ENCODE measurements around the gene IER5.
"Not testable (repeated sequence)": the region's sequence is repeated elsewhere in the genome, so short reads cannot be mapped to it uniquely, and the experiment has no call there.

IER5 gene

DNA sequence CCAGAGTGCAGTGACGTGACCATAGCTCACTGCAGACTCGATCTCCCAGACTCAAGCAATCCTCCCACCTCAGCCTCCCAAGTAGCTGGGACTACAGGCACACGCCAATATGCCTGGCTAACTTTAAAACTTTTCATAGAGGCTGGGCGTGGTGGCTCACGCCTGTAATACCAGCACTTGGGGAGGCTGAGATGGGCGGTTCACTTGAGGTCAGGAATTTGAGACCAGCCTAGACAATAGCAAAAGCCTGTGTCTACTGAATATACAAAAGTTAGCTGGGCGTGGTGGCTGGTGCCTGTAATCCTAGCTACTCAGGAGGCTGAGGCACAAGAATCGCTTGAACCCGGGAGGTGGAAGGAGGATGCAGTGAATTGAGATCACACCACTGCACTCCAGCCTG, 27.5 kb downstream of the IER5 start:
- DNase-seq: not testable (repeated sequence)

DNA sequence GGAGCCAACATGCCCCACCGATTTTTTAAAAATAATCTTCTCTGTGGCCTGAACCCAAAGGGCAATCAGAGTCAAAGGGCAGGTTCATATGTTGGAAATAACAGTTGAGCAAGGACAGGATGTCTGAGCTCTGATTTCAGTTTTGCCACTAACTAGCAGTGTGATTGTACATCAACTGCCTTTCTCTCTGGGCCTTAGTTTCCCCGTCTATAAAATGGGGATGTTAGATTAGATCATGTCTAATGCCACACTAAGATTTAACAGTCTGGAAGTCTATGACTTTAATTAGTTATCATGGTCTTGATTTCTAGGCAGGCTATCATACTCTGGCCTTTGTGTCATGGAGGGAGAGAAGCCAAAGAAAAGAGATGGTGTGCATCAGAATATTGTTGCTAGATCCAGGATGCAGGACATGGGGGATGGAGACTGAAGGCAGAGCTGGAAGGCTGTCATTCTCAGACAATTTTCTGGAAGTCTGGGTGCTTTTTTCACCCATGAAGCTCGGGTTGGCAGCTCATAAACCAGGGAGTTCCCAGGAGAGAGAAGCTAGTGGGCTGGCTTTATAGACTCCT, 28.4 kb downstream of the IER5 start:
- no peak for DNase-seq

DNA sequence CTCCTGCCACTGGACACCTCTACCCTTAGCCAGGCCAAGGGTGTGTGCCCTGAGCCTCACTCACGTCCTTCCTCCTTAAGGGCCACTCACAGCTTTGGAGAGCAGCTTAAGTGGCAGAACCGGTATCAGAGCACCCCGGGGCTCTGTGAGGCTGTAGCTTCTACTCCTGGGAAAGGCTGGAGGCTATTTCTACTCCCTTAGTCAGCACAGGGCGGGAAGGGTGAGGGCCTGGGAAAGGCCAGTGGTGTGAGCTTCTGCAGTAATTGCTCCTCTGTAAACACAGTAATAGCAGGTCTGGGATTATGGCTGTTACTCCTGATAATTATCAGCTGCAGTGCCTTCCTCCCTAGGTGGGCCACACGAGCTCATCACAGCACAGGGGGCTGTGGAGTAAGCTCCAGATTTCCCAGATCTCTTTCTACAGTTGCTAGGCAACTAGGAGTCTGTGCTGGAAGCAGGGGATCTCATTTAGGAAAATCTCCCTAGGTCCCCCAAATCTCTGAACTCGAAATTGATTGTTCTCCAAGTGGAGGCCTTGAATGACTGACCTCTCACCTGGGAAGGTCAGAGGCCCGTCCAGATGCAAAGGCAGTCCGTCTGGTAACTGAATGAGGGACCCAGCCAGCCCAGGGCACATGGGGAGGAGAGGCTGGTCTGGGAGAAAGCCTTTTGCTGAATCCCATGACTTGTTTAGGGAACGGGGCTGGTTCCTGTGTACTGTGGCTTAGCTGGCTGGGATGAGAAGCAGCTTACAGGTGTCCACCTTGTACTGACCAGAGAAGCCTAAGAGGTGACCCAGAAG, 29.3 kb downstream of the IER5 start:
- DNase-seq: no peak

DNA sequence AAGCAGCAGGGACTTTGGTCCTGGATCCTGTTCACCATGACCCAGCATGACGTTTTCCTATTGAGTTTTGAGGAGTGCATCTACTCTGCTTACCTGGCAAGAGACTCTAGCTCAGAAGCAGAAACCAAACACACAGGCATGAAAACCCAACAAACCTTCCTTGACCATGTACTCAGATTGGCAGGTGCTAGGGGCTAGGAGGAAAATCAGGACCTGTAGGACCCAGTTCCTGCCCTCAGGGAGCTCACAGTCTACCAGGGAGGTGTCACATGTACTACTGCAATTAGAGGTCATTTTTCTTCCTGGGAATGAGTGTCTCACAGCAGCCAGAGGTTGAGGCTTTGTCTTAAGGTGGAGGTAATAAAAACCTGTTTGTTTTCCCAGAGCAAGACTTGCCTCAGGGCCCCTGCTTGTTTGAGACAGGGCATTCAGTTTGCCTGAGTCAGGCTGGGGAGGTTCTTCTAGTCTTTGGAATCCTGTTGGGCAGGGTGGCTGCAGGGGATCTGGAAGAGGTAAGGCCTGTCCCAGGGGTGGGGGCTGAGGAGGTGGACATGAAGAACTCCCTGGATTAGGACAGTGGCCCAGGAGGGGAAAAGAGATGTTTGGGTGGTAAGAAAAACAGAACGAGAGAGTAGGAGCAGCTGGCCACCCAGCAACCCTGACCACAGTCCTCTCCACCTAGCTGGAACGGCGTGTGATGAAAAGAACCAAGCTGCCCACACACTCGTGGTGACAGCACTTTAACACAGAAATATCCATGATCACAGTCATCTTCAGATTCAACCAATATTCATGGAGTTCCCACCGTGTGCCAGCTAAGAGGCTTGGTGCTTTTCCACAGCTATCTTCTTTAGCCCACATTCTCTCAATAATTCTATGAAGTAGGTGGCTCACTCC, 30.8 kb downstream of the IER5 start:
- no peak for DNase-seq

DNA sequence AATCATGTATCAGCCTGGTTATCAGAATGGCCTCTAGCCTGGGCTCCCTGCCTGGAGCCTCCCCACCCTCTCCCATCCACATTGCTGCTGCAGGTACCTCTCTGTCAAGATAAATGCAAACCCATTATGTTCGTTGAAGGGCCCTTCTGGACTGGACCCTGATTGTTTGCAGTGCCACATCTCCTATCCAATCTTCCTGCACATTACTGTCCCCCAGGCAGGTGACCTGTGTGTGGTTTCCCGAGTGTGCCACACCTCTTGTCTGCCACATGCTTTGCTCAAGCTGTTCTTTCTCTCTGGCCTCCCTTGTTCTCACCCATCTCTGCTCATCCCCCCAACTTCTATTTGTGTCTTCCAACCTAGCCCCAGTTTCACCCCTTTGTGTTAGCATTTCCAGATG, 32.4 kb downstream of the IER5 start:
- DNase-seq: no peak

DNA sequence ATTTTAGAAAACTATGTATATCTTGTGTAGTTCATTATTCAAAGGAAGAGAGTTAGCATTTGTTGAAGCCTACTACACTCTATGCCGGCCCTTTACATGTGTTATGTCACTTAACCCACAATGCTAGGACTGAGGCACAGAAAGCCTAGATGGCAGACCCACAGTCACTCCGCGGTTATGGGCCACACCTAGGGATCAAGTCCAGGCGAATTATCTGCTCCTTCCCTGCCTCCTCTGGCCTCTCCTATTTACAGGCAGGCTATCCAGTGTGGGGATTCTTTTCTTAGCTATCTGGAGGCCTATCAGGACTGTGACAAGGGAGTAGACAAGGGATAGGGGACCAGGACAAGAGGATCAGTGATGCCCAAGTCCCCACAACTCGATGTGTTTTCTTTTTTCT, 33.0 kb downstream of the IER5 start:
- DNase-seq: no peak

DNA sequence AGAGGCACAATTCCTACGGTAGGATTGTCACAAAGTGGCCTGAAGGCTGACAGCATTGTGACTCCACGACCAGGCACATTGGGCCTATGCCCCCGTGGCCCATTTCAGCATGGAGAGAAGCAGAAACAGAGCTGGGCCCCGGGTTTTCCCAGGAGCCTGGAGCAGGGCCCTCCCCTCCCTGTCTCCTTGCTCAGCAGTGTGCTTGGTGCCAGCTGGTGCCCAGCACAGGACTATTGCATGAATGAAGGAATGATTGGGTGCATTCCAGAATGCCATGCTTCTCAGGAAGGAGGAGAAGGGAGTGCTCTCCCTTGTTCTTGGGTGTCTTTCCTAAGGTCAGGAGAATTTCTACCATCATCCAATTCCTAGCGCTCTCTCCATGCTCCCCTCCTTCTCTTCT, 33.7 kb downstream of the IER5 start:
- no peak for DNase-seq

DNA sequence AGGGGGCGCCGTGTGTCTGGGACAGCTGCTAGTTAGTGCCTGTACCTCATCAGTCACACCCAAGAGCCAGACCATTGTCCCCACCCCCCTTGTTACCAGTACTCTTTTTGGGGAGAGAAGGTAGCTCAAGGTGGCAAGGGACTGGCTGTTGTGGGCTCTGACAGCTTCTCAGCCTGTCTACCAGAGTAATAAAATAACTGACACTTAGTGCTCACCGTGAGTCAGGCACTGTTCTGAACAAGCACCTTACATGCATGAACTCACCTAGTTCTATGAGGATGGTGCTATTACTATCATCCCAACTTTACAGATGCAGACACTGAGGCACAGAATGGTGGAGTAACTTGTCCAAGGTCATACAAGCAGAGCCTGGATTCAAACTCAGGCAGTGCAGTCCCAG, 34.7 kb downstream of the IER5 start:
- no peak for DNase-seq

DNA sequence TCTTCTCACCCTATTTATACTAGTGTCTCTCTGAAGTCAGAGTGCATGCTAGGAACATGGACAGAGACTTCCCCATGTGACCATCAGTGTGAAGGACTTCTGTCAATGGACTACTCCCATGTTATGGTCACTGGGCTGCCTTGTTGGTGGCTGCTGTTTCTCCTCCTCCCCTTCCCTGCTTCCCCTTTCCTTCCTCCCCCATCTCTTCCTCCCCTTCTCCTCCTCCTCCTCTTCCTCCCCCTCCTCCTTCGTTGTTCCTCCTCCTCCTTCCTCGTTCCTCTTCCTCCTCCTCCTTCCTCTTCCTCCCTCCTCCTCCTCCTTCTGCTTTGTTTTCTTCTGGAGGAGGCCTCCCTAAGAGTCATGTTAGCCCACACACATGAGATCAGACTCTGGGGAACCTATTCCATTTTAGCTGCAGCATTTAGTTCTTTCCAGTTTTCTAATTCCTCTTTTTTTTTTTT, 35.8 kb downstream of the IER5 start:
- no peak for DNase-seq

DNA sequence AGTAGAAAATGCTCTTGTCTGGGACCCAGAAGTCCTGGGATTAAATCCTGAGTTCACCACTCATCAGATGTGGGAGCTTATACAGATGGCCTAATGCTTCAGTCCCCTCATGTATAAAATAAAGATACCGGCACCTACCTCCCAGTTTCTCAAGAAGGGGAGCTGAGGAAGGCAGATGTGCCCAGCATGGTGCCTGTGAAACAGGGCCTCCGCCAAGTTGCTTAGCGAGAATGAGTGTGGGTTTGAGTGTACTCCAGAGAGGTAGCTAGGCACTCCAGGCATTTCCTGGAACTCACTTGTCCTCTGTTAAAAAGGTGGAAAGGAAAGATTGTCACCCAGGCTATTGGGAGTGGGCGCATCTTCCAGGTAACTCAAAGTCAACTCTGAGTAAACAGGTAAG, 37.8 kb downstream of the IER5 start:
- DNase-seq: no peak

DNA sequence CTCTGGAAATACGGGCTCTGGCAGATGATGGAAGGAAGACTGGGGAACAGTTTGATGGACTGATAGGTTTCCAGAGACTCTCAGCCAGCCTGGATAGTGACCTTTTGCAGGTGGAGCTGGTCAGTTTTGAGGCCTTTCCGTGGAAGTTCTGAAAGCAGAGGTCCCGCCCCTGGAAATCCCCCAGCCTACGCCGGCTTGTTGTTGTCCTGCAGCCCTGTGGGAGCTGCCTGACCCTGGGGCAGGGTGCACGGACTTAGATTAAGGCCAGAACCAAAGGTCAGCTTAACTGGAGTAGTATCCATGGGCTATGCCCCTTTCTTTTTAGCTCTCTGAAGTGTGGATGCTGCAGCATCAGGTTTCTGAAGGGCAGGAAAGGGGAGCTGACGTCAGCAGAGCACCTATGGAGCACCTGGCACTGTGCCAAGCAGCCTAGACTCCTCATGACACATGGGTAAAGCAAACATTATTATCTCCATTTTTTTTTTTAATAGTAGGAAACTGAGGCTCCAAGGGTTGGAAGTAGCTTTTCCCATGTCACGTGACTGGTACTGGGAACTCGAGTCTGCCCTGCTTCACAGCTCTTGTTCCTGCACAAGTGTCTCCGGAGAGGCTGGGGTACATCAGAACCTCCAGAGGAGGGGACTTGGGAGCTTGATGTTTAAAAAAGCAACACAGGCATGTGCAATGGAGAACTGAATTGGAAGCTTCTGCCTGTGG, 38.5 kb downstream of the IER5 start:
- DNase-seq: peak in 1 of 2 experiments; percentile 42

DNA sequence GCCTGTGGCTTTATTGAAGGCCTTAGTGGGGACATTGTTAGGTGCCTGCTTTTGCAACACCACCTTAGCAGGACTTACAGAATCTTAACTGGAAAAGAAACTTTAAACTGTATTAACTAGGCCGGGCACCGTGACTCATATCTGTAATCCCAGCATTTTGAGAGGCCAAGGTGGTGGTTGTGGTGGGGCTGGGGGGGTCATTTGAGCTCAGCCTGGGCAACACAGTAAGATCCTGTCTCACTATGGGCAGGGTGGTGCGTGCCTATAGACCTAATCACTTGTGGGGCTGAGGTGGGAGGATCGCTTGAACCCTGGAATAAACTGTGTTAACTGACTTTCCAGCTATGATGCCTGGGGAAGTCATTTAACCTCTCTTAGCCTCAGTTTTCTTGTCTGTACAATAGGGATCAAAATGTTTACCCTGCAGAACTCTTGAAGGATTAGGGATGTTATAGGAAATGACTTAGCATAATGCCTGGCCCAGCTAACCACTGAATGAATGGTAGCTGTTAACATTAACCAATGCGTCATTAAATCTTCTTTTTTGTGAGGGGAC, 39.5 kb downstream of the IER5 start:
- DNase-seq: no peak

DNA sequence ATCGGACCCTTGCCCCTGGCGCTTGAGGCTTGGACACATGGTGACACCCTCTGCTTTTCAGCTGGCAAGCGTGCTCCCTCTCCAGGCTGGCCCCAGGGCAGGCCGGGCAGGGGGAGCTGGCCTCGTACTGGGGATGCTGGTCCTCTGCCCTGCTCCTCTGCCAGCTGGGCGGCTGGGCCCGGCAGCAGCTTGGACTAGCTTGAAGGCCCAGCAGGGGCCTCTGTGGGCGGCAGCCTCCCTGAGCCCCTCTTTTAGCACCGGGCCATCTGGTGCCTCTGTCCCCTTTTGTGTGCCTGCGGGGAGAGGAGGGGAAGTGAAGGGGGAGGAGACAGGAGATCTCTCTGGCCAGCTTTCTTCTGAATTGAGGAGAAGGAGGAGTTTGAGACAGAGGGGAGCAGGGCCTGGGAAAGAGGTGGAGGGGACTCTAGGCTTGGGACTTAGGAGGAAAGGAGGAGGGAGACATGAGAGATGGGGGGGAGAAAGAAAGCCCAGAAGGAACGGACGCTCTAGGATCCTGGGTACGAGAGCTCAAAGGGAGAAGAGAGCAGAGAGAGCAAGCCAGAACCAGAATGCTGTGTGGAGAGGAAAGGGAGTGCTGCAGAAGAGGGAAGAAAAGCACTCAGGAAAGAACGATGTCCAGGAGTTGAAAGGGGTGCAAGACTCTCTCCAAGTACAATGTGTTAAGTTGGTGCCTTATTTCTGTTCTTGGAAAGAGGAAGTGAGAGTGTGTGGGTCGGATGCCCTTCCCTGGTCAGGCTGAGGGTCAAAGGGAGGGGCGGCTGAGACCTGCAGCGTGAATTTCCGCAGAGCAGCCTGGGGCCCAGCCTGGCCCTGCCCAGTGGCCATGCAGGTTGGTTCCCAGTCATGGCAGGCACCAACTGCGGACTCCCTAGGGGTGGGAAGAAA, 40.3 kb downstream of the IER5 start:
- no peak for DNase-seq

DNA sequence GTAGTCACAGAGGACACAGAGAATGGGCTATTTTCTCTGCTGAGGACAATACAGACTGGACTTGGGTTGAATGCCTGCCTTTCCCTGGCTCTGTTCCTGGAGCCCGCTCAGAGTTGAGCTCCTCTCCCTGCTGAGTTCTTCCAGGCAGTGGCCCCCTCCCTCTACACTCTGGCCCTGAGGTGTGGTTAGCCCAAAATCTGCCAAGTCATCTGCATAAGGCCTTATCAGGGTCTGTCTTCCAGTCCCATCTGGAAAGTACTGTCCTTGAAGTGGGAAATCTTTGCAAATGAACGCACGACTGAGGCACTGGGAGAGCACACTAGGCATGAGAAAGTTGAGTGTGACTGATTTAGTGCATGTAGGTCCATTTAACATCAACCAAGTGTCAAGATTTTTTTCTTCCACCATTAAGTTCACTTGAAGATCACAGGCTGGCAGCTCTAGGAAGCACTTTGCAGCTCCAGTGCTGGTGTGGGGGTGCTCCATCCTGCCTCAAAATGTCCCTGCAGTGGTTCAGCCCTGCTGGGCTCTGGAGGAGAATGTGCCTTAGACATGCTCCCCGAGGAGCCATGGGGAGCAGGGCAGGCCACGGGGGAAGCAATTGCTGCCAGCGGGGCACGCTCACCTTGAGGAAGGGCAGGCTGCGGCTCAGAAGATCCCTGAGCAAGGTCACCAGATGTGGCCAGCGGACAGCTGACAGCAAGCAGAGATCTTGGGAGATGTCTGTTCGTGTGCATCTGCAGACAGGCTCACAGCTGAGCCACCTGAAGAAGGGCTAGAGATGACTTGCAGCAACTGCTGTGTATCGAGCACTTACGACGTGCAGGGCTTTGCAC, 41.5 kb downstream of the IER5 start:
- DNase-seq: no peak

DNA sequence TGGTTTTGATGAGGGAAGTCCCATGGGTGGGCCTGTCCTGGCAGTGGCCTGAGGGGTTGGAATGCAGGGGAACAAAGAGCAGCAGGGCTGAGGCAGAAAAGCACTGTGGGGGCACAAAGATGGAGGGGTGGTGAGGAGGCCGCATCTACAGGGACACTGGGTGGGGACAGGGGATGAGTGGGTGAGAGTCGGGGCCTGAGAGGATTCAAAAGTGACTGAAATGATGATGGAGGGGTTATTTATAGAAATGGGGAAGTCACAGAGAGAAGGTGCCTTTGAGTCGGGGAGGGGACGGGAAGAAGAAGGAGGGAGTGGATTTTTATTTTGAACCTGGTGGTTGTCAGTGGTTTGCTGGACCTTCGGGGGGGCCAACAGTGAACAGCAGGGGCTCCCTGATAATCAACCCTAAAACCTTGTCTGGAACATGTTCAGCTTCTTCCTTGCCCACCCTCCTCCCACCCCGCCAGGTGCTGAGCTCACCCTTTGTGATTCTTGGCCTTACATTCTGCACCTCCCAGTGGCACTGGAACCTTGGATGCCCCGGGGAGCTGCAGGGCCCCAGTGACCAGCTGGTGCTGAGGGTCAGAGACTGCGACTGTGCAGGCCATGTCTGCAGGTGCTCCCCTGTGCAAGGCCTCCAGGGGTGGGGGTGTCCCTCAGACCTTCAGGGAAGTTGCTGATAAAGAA, 42.9 kb downstream of the IER5 start:
- DNase-seq: no peak

DNA sequence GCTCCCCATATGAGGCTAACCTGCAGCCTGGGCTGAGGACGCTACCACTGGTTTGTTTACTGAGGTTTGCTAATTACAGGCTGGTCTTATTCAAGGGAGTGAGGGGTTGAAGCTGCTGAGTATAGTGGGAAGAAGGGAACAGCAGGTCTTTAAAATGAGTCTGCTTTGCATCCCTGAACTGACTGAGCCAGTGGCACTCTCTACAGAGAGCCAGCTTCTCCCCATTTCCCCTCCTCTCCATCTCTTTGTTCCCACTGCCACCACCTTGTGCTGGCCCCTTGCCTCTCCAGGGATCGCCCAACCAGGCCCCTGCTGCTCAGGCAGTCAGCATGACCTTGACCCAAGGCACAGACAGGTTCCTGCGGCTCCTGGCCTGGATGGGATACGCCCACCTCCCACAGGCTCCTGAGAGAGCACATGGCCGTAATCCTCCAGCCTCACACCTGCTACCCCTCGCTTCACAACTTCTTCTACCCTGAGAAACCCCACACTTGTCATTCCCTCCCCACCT, 45.0 kb downstream of the IER5 start:
- no peak for DNase-seq

DNA sequence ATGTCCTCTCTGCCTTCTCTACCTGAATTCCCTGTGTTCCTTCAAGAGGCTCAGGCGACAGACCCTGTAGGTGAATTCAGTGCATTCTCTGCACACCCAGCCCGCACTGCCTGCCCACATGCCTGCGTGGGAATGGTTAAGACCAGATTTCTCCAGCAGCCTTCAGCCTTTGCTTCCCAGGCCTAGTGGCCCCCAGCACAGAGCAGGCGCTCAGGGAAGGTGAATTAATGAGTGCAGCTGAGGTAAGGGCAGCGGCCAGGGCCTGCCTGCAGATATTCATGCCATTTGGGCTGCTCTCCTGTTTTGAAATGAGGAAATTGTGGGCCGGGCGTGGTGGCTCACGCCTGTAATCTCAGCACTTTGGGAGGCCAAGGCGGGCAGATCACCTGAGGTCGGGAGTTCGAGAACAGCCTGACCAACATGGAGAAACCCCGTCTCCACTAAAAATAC, 45.5 kb downstream of the IER5 start:
- DNase-seq: no peak

DNA sequence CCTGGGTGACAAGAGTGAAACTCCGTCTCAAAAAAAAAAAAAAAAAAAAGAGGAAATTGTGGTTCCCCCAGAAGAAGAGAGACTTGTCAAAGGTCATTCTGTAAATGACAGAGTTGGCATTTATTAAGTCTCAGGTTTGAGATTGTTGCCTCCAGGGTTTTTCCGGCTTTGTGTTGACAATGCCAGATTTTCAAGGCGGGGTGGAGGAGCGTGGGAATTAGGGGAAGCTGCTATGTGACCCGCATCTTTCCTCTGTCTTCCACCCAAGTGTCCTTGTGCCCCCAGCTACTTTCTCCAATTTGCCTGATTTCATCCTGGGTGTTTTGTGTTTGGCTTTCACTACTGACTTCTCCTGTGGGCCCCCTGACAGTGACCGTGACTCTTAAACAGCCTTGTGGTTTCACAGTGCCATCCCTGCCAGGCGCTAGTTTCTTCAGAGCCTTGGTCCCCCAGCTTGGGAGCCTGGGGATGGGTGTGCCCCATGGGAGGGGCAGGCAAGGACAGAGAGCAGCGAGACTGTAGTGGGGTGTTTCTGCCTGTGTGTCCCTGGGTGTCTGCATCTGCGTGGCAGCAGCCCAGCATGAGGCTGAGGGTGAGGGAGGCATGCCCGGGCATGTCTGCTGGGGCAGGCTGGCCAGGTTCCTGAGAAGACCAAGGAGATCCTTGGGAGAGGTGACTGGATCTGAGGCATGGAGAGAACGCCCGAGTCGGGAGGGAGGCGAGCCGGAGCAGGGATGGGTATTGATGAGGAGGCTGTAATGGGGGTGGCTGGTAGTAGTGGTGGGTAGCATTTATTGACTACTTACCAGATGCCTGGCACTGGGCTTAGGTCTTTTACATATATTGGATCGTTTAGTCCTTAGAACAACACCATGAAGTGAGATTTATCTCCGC, 46.3 kb downstream of the IER5 start:
- DNase-seq: no peak

DNA sequence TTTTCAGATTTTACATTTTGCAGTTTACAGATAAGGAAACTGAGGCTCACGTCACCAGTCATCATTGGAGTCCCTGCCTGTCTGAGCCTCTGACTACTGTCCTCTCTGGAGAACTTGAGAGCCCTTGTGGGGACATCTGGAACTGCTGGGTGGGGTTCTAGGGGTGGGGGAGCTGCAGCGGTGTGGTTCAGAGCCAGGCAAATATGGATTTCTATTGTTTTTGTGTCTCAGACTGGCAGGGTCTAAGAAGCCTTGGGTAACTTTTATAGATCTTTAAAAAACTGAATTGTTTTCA, 46.9 kb downstream of the IER5 start:
- DNase-seq: peak in 1 of 2 experiments; percentile 29

Measured in NCI-H1930 (cell line).